Smooth muscle cell (in vitro differentiated cells): ENCODE measurements around the gene CTNND2. TPM values are rescaled to one million over a fixed set of nuclear protein-coding genes. Genes with fewer than 3 reads are reported as not detected.

Experiments used
- DNase-seq: peaks from one replicate; lab custom pipeline; 2025; ENCODE audit not compliant: unreplicated experiment; lab: John Stamatoyannopoulos, UW
- H2AFZ ChIP-seq: fragments of 200-600 bp; sonication (generic); 2 replicates; pipeline ENCODE4 v1.6.0; 2016; ENCODE audit warnings: antibody characterized with exemption, low read depth, mild to moderate bottlenecking
- H3F3A ChIP-seq: fragments of 200-600 bp; sonication (generic); 2 replicates; pipeline ENCODE4 v1.6.0; 2017; ENCODE audit warnings: antibody characterized with exemption, low read depth
- H3K27ac ChIP-seq: fragments of 200-600 bp; sonication (generic); 2 replicates; pipeline ENCODE4 v1.5.1; 2016; ENCODE audit warnings: low read depth, mild to moderate bottlenecking
- H3K27me3 ChIP-seq: fragments of 200-600 bp; sonication (generic); 2 replicates; pipeline ENCODE4 v1.6.1; 2016; ENCODE audit warnings: low read depth, mild to moderate bottlenecking
- H3K36me3 ChIP-seq: fragments of 200-600 bp; sonication (generic); 2 replicates; pipeline ENCODE4 v1.5.1; 2016; ENCODE audit warnings: low read depth
- H3K4me1 ChIP-seq: fragments of 200-600 bp; sonication (generic); 2 replicates; pipeline ENCODE4 v1.5.1; 2016; ENCODE audit warnings: low read depth
- H3K4me2 ChIP-seq: fragments of 200-600 bp; sonication (generic); 2 replicates; pipeline ENCODE4 v1.6.0; 2016; ENCODE audit warnings: mild to moderate bottlenecking
- H3K4me3 ChIP-seq: fragments of 200-600 bp; sonication (generic); 2 replicates; pipeline ENCODE4 v1.5.1; 2016; ENCODE audit warnings: mild to moderate bottlenecking
- H3K79me2 ChIP-seq: fragments of 200-600 bp; sonication (generic); 2 replicates; pipeline ENCODE4 v1.6.0; 2016; ENCODE audit warnings: low read depth, mild to moderate bottlenecking
- H3K9ac ChIP-seq: fragments of 200-600 bp; sonication (generic); 2 replicates; pipeline ENCODE4 v1.6.0; 2016; ENCODE audit warnings: low read depth
- H3K9me3 ChIP-seq: fragments of 200-600 bp; sonication (generic); replicated peaks from 2 replicates; pipeline ENCODE4 v1.5.1; 2016; ENCODE audit warnings: low read depth
- H4K20me1 ChIP-seq: fragments of 200-600 bp; sonication (generic); 2 replicates; pipeline ENCODE4 v1.6.0; 2016; ENCODE audit warnings: low read depth
- WGBS: methylation state at CpG from one replicate; pipeline ENCODE4 v1.1.7; 2016; ENCODE audit warnings: low lambda C conversion rate; 5-methylcytosine and 5-hydroxymethylcytosine counted together
- polyA plus RNA-seq: library from polyadenylated mRNA; unstranded; fragments of >200 nt; fragmentation: Nextera tagmentation; extraction: Ambion mirVana; gene quantifications from 2 replicates; pipeline ENCODE4 v1.2.1, GENCODE V29; 2016
- total RNA-seq: library from RNA; depleted of rRNA; stranded (reverse); fragments of >200 nt; gene quantifications from 2 replicates; pipeline ENCODE4 v1.2.3, GENCODE V29; 2014
- TF ChIP-seq, protein P1 (sequence below): fragments of 200-600 bp; sonication (generic); IDR thresholded peaks from 2 replicates; pipeline ENCODE4 v1.5.1; 2017; ENCODE audit warnings: borderline replicate concordance, mild to moderate bottlenecking, antibody characterized with exemption; ENCODE audit not compliant: insufficient read depth, poor library complexity, severe bottlenecking

CTNND2 gene
- total and polyA plus RNA-seq, 2 experiments from 2014 or later: 2.7 to 5.8 TPM

GRCh38 chr5:11377896-11378295 is 526.4 kb downstream of the CTNND2 start:
- Histone ChIP-seq H3K27me3 (peaks cover under 1% of the 10 kb centered on the region), H3K9ac (no peak overlapping the region), H2AFZ (no peak overlapping the region), H3K4me2 (no peak overlapping the region), H3K36me3 (no peaks in the 10 kb centered on the region), H3K79me2 (no peaks in the 10 kb centered on the region), H3K4me3 (no peak overlapping the region), H3K4me1 (no peaks in the 10 kb centered on the region), H4K20me1 (no peaks in the 10 kb centered on the region), H3F3A (no peaks in the 10 kb centered on the region), H3K27ac (no peak overlapping the region), H3K9me3 (no peaks in the 10 kb centered on the region)
- no peak for DNase-seq
- WGBS: 68% methylated on average over 2 of the region's 2 CpGs
- TF ChIP-seq, protein P1, sequence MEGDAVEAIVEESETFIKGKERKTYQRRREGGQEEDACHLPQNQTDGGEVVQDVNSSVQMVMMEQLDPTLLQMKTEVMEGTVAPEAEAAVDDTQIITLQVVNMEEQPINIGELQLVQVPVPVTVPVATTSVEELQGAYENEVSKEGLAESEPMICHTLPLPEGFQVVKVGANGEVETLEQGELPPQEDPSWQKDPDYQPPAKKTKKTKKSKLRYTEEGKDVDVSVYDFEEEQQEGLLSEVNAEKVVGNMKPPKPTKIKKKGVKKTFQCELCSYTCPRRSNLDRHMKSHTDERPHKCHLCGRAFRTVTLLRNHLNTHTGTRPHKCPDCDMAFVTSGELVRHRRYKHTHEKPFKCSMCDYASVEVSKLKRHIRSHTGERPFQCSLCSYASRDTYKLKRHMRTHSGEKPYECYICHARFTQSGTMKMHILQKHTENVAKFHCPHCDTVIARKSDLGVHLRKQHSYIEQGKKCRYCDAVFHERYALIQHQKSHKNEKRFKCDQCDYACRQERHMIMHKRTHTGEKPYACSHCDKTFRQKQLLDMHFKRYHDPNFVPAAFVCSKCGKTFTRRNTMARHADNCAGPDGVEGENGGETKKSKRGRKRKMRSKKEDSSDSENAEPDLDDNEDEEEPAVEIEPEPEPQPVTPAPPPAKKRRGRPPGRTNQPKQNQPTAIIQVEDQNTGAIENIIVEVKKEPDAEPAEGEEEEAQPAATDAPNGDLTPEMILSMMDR: no peak

DNA sequence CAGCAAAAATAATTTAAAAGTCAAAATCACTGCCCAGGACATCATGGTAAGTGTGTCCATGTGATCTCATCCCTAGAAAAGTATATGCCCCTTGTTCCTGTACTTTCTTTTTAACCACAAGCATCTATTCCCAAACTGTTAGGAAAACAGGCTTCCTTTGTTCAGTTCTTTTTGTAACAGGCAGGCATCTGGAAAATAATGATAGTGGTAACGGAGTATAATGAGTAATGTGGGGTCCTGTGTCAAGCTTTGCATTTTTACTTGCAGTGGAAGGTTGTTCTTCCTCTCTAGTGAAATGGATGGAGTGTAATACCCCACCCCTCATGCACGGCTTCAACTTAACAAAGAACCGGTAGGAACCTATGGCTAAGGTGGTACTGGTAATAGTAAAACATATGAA is 532.1 kb downstream of the CTNND2 start:
- 85% methylated on average over 3 of the region's 3 CpGs for WGBS
- no peaks in the 10 kb centered on the region for H4K20me1 ChIP-seq
- H3K9ac ChIP-seq: no peak overlapping the region

GRCh38 chr5:11371021-11371420 is 533.2 kb downstream of the CTNND2 start:
- Histone ChIP-seq H3K4me1 (no peaks in the 10 kb centered on the region), H3K79me2 (no peaks in the 10 kb centered on the region), H3K9ac (no peak overlapping the region), H2AFZ (no peak overlapping the region), H3F3A (no peaks in the 10 kb centered on the region), H3K36me3 (no peaks in the 10 kb centered on the region), H3K27ac (no peak overlapping the region), H3K27me3 (no peaks in the 10 kb centered on the region), H3K4me3 (no peak overlapping the region), H3K4me2 (no peak overlapping the region), H4K20me1 (no peaks in the 10 kb centered on the region), H3K9me3 (no peaks in the 10 kb centered on the region)
- 96% methylated on average over 1 of the region's 1 CpG for WGBS
- TF ChIP-seq, protein P1: no peak
- no peak for DNase-seq

More for the DNA sequence above, 532.1 kb downstream of the CTNND2 start:
- no peaks in the 10 kb centered on the region for H3K79me2 ChIP-seq
- H3K27me3 ChIP-seq: no peaks in the 10 kb centered on the region
- no peak for DNase-seq
- H3K9me3 ChIP-seq: no peaks in the 10 kb centered on the region
- H3K36me3 ChIP-seq: no peaks in the 10 kb centered on the region
- no peak overlapping the region for H3K4me3 ChIP-seq
- H3K27ac ChIP-seq: no peak overlapping the region
- no peaks in the 10 kb centered on the region for H3F3A ChIP-seq
- no peak overlapping the region for H3K4me2 ChIP-seq
- no peaks in the 10 kb centered on the region for H3K4me1 ChIP-seq
- TF ChIP-seq, protein P1: no peak
- no peak overlapping the region for H2AFZ ChIP-seq

DNA sequence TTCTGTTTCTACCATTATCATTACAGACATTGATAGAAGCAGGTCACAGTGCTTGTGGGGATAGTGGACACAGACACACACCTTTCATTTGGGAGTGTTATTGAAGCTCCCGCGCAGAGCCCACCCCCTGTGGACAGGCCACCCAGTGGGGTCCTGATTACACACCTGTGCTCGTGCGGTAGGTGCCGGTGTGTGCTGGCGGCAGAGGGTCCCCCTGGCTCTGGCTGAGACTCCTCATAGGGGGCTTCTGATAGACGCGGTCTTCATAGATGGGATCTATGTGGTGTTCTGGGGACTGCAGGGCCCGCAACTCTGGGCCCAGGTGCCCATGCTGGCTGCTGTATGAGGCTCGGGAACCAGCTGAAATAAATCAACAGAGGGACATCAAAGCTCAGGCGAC is 539.7 kb downstream of the CTNND2 start:
- no peaks in the 10 kb centered on the region for H3K36me3 ChIP-seq
- no peak overlapping the region for H3K9ac ChIP-seq
- H3K79me2 ChIP-seq: no peaks in the 10 kb centered on the region
- WGBS: 97% methylated on average over 11 of the region's 11 CpGs
- TF ChIP-seq, protein P1: no peak
- H3K9me3 ChIP-seq: no peaks in the 10 kb centered on the region
- no peaks in the 10 kb centered on the region for H3K4me1 ChIP-seq
- H3K4me2 ChIP-seq: no peak overlapping the region
- no peak for DNase-seq
- no peak overlapping the region for H3K4me3 ChIP-seq
- no peak overlapping the region for H2AFZ ChIP-seq
- H3F3A ChIP-seq: no peaks in the 10 kb centered on the region
- H3K27ac ChIP-seq: no peak overlapping the region
- no peaks in the 10 kb centered on the region for H3K27me3 ChIP-seq
- no peaks in the 10 kb centered on the region for H4K20me1 ChIP-seq
